B cell (primary cell): ENCODE results near the gene VAC14.

Experiments
- CTCF ChIP-seq: fragments of 200-600 bp; IDR thresholded peaks from one replicate; pipeline ENCODE4 v1.8.0; 2022; ENCODE audit warnings: antibody characterized with exemption, mild to moderate bottlenecking
- EZH2 ChIP-seq: IDR thresholded peaks from 2 replicates; pipeline ENCODE4 v1.6.1; 2012; ENCODE audit warnings: borderline replicate concordance, low read depth, mild to moderate bottlenecking, moderate library complexity, low read length; ENCODE audit not compliant: insufficient read depth, poor library complexity, severe bottlenecking

- TF ChIP-seq CTCF, result no peak
- no peak for TF ChIP-seq EZH2
Measured at GRCh38 chr16:70743791-70744190, 57.2 kb downstream of the VAC14 start.
